Measurements from ENCODE around the gene UBE4B.

DNA sequence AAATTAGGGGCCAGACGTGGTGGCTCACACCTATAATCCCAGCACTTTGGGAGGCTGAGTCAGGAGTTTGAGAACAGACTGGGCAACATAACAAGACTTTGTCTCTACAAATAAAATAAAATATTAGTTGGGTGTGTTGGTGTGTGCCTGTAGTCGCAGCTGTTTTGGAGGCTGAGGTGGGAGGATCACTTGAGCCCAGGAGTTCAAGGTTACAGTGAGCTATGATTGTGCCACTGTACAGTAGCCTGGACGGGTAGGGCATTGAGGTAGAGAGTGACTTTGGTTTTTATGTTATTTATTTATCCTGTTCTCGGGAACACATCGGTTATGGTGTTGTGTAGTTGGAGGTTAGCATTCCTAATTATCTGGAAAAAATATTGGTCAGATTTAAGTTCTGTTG, 197.1 kb downstream of the UBE4B start:
- TF ChIP-seq POU2F2 (IDR thresholded peaks at IDR 0.05; ENCODE audit: low read depth, low read length) (no peak), POLR2A (IDR thresholded peaks at IDR 0.05; ENCODE audit: low read depth, low read length) (no peak)
